Measurements from ENCODE around the gene TEX26.
A peak's percentile ranks its signal among the peaks of the same experiment; 100 is the strongest.

TEX26 gene

DNA sequence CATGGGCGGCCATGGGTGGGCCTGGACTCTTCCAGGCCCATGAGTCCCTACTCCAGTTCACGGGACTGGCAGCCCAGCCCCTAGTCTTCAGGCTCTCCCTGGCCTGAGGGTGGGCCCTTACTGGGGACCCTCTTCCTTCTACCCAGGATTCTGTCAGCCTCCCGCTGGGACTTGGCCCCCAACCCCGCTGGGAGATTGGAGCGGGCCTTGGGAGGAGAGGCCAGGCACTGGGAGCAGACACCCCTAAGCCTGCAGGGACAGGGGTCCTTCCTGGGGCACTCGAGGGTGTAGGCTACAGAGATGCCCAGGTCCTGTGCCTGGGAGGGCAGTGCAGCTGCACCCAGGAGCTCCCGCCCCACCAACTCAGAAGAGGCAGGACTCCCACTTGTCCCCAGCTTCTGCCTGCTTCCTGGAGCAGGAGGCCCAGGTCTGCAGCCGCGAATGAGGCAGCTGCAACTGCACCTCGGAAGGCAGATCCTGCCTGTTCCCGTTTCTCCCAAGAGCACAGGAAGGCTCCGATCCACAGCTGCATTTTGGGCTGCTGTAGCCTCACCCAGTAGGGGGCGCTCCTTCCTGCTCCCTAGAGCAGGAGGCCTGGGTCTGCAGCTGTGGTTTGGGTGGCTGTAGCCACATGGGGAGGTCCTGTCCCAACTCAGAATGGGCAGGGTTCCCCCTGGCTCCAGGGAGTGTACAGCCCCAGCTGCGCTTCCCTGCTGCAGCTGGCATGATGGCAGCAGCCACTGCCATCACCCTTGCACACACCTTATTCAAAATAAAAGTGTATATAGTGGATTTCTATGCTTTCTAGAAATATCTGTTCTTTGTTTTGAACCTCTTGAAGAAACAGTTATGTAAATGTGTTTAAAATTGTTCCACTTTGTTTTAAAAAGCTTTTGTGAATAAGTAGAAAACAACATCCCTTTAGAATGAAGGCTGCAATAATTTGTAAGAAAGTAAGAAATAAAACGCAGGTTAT, 46.8 kb downstream of the TEX26 start:
- peak; percentile 79 for DNase-seq

DNA sequence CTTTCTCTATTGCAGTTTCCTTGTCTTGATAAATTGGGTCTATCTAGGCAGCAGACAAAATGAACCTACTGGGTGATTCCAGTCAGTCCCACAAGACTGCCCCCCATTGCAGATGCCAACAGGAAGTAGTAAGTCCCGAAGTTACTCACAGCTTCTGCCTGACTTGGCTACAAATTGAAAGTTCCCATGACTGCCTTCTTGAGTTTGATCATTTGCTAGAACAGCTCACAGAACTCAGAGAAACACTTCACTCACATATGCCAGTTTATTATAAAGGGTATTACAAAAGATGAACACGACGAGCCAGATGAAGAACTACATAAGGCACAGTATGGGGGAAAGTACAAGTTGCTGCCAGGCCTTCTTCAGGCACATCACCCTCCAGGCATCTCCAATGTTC, 50.0 kb downstream of the TEX26 start:
- DNase-seq = no peak

GRCh38 chr13:30982906-30983305, 50.5 kb downstream of the TEX26 start:
- no peak for DNase-seq

- no peak for DNase-seq
These were observed 51.0 kb downstream of the TEX26 start for GRCh38 chr13:30983431-30983830.

- DNase-seq = no peak
These were observed 52.2 kb downstream of the TEX26 start for GRCh38 chr13:30984620-30985019.

DNA sequence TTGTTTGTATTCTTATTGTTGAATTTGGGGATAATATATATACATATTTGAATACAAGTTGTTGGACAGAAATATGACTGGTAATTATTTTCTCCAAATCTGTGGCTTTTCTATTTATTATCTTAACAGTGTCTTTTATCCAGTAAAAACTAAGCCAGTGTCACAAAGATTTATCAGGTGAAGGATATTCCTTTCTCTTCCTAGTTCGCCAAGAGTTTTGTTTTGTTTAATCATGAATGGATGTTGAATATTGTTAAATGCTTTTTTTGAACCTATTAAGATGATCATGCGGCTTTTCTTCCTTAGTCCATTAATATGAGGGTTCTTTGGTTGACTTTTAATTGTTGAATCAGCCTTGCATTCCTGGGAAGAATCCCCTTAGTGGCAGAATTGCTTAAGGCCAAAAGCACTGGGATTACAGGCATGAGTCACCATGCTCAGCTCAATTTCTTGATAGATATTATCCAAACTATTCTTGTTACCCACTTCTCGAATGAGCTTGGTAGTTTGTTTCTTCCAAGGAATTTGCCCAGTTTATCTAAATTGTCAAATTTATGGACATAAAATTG, 53.3 kb downstream of the TEX26 start:
- no peak for DNase-seq

DNA sequence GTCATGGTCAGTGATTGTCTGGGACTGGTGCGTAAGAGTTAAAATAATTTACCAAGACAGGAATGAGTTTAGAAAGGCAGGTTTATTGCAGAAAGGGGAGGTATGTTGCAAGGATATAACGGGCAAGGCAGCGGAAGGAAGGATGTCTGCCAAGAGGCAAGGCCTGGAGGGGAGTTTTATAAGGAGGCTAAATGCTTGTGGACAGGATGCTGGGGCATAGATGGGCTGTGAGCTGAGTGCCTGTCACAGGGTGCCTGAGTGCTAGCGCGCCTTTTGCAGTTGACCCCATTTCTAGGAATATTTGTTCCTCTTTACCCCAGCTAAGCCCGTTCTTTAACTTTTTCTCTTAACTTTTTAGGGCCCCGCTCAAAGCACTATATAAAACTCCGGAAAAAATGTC, 58.7 kb downstream of the TEX26 start:
- DNase-seq = no peak

GRCh38 chr13:30991922-30992321, 59.5 kb downstream of the TEX26 start:
- no peak for DNase-seq

GRCh38 chr13:30995331-30995730, 62.9 kb downstream of the TEX26 start:
- no peak for DNase-seq

- DNase-seq = no peak
These were observed 65.2 kb downstream of the TEX26 start for GRCh38 chr13:30997697-30998096.

- DNase-seq = no peak
These were observed 66.0 kb downstream of the TEX26 start for GRCh38 chr13:30998136-30999088.

GRCh38 chr13:31000889-31001288, 68.4 kb downstream of the TEX26 start:
- no peak for DNase-seq

DNA sequence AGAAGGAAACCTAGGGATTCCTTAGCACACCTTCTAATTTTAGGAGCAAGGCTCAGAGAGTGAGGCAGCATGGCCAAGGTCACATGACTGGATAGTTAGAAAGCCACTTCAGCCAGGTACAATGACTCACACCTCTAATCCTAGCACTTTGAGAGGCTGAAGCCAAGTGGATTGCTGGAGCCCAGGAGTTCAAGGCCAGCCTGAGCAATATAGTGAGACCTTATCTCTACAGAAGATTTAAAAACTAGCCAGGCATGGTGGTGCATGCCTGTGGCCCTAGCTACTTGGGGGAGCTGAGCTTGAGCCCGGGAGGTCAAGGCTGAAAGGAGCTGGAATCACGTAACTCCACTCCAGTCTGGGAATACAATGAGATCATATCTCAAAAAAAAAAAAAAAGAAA, 69.2 kb downstream of the TEX26 start:
- DNase-seq = no peak

DNA sequence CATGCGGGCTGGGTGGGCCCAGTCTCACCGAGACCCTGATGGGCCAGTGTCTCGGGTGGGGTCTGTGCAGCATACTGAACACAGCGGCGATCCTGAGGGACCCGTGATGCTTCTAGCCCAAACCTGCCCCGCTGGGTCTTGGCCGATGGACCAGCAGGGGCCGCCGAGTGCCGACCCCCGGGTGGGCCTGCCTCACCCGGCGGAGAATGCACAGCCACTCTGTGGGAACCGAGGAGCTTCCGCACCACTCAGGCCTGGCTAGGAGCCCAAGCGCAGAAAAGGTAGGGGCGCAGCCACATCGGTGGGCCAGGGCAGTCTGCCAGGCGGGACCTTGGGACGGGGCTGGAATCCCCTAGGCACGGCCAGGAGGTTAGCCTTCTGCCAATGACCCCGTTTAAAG, 72.6 kb downstream of the TEX26 start:
- DNase-seq = no peak

DNA sequence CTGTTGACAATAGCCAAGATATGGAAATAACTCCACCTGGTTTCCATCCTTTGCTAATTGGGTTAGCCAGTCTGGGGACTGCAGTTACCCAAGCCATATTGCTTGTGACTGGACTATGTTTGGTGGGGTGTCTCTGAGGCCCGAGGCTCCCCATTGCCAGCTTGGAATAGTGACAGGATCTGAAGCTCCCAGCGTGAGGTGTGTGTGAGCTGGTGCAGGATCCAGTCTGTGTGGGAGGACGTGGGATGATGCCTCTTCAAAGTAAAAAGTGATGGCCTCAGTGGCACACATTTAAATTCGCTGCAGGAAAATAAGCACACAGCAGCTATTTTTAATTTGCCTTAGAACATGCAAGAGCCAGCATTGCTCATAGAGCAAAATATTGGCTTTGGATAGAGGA, 75.0 kb downstream of the TEX26 start:
- no peak for DNase-seq

DNA sequence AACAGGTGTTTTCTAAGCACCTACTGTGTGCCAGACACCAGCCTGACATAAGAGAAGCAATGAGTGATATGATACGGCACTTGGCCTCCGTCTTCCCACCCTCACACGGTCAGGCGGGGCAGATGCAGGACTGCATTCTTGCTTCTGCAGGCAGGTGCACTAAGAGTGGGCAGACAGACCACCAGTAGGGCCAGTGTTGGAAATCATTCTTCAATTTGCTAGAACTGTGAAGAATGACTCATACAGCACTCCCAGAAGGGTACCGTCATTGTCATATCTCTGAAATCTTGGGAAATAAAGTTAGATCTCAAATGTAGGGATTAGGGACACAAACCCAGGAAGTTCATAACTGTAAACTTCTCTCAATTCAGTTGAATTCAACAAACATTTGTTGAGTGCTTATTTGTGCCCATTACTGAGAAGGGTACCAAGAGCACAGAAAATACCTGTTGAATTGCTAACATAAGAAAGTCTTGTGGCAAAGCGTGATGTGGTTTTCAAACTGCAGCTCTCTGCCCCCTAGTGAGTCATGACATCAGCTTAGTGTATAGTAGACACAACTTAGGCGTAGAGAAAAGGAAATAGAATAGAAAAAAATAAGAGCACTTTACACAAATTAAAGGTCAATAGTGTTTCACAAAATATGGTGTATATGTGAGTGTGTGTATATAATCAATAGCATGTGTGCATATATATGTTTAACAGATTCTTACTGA, 76.1 kb downstream of the TEX26 start:
- DNase-seq = no peak

- DNase-seq = no peak
These were observed 76.7 kb downstream of the TEX26 start for GRCh38 chr13:31009166-31009565.

DNA sequence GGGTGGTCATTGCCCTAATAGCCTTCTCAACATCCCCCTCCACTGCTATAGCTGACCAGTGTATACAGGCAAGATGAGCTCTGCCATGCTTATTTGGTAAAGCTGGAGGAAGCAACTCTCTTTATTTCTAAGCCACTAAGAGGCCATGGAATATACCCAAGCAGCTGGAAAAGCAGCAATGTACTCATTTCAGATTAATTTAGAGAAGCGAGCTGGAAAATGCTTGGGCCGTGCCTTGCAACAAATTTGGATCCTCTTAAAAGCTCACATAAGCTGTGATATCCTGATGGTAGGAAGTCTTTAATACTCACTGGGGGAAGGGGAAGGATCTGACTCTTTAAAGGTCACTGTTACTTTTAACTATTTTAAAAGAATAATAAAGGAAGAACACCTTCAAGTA, 77.8 kb downstream of the TEX26 start:
- no peak for DNase-seq

DNA sequence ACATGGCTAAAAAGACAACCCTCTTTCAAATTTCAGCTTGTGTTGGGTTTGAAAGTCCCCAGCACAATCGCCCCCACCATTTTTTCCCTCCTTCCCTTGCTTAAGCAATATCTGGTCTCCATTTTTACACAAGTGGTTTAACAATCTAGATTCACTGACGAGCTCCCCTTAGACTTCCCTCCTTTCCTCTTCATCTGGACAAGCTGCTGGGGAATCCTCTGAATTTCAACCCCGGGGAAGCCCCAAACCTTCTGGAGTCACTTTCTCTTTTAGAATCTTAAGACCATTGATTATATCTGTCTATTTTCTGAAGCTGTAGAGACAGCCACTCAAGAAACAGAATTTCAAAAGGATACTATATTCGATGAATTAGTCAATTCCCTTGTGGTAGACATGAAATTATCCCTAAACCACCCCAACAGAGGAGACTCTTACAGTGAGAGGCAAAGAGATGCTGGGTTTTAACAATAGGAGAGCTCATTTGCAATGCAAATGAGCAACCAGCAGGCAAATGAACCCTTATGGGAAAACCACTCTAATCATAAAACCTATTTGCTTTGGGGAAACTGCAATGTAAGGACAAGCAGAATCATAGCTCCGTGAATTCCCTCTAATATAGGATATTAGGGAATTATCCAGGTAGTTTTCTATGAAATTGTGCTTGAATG, 78.9 kb downstream of the TEX26 start:
- no peak for DNase-seq

DNA sequence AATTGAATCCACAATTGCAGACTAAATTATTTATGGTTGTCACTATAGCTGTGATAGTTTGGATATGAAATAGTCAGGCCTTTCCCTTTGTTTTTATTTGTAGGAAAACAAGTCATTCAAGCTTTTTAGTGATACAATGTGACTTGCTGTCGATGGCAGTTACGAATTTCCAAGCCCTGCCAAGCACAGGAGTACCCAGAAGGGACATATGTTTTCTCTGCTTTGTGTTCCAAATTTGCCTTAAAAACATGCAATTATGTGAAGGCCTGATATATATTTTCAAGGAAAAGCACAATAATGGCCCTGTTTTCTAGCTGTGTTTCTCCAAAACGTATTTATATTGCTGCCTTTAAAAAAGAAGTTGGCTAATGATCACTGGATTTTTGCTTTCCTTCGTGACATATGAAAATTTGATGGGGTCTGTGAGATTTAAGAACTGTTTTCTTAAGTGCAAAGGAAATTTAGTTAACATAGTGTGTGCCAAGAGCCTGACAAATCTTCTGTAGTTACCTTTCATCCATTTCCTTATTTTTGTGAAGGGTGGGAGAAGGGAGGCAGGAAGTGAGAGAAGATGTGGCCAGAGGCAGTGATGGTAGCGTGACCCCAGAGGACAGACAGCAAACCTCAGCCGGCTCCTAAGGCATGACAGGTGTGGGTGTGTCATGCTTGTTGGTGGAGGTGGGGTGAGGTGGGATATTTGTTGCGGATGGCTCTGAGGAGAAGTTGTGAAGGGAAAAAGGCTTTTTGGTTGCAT, 79.6 kb downstream of the TEX26 start:
- no peak for DNase-seq

GRCh38 chr13:31012655-31013024, 80.2 kb downstream of the TEX26 start:
- no peak for DNase-seq

All from activated effector memory CD4-positive, alpha-beta T cell treated with anti-CD3 and anti-CD28 coated beads, Interleukin-2, amount 50 U/mL, for 16 hours (primary cell).